RWPE1 (cell line): ENCODE data around the gene AGBL5.

Source experiments
- CTCF ChIA-PET: fragments of 350-600 bp; sonication (Branson Sonifier 250); formaldehyde crosslinking; extraction: SDS; loops from one replicate; lab custom pipeline; 2021; lab: Yijun Ruan, JAX
- POLR2A ChIA-PET: fragments of 400-600 bp; formaldehyde crosslinking; extraction: SDS; loops from one replicate; lab custom pipeline; 2020; ENCODE audit warnings: antibody characterized with exemption; ENCODE audit not compliant: low non-redundant PET; lab: Yijun Ruan, JAX
- DNase-seq: peaks from one replicate; pipeline ENCODE4 v3.0.0; 2012; ENCODE audit warnings: low spot score
- H3K27ac ChIP-seq: fragments of 450-650 bp; 2 replicates; pipeline ENCODE4 v1.5.1; 2017
- CTCF ChIP-seq: fragments of 450-650 bp; conservative IDR thresholded peaks from 2 replicates; pipeline ENCODE4 v1.5.1; 2017; ENCODE audit warnings: low read depth, mild to moderate bottlenecking

AGBL5 gene

GRCh38 chr2:27014771-27015433 lies 36.6 kb upstream of the AGBL5 start:
- H3K27ac ChIP-seq = no peak overlapping the region
- POLR2A ChIA-PET = no interaction called here
- DNase-seq = no peak
- no peak for TF ChIP-seq CTCF
- CTCF ChIA-PET = interaction anchor here (0.6 to 5.6 kb wide), 4 partner anchors 51 to 168 kb away, joined by 3 to 115 read pairs (median 6); no protein-coding TSS in a partner anchor

GRCh38 chr2:27016801-27017325 lies 34.6 kb upstream of the AGBL5 start:
- ChIA-PET POLR2A (interaction anchor here (0.6 kb wide), 1 partner anchor 200 kb away, joined by 6 read pairs; no protein-coding TSS in a partner anchor), CTCF (interaction anchor here (0.6 to 5.6 kb wide), 24 partner anchors 9 to 1191 kb away, joined by 3 to 115 read pairs (median 4); partner anchors contain the start of gene TMEM214)
- peak; percentile 67 for DNase-seq
- peak; percentile 58 for TF ChIP-seq CTCF
- no peak overlapping the region for H3K27ac ChIP-seq

GRCh38 chr2:27018142-27018541 lies 33.3 kb upstream of the AGBL5 start:
- no peak overlapping the region for H3K27ac ChIP-seq
- ChIA-PET CTCF (interaction anchor here (0.6 to 5.6 kb wide), 3 partner anchors 13 to 172 kb away, joined by 3 to 115 read pairs (median 9); no protein-coding TSS in a partner anchor), POLR2A (no interaction called here)
- no peak for TF ChIP-seq CTCF
- no peak for DNase-seq

- DNase-seq = no peak
- ChIA-PET POLR2A (no interaction called here), CTCF (interaction anchor here (5.6 kb wide), 1 partner anchor 60 kb away, joined by 115 read pairs; no protein-coding TSS in a partner anchor)
- H3K27ac ChIP-seq = no peak overlapping the region
- TF ChIP-seq CTCF = no peak
These were observed 32.0 kb upstream of the AGBL5 start for GRCh38 chr2:27019459-27019858.

- TF ChIP-seq CTCF = no peak
- ChIA-PET POLR2A (no interaction called here), CTCF (interaction anchor here (5.6 kb wide), 1 partner anchor 61 kb away, joined by 115 read pairs; no protein-coding TSS in a partner anchor)
- H3K27ac ChIP-seq = no peak overlapping the region
- DNase-seq = no peak
These were observed 31.3 kb upstream of the AGBL5 start for GRCh38 chr2:27019931-27020855.
